Mesendoderm (in vitro differentiated cells): ENCODE results near the gene SPECC1L.
"Not testable (repeated sequence)": the region's sequence is repeated elsewhere in the genome, so short reads cannot be mapped to it uniquely, and the experiment has no call there.

Source experiments
- DNase-seq: peaks from one replicate; pipeline ENCODE4 v3.0.0; 2013
- H2AK5ac ChIP-seq: 2 replicates; pipeline ENCODE4 v1.6.1; 2013; ENCODE audit warnings: low read length, inconsistent platforms
- H2BK120ac ChIP-seq: 2 replicates; pipeline ENCODE4 v1.6.1; 2013; ENCODE audit warnings: low read depth, mild to moderate bottlenecking, low read length, moderate library complexity, mixed read lengths
- H2BK15ac ChIP-seq: replicated peaks from 2 replicates; pipeline ENCODE4 v1.6.1; 2013; ENCODE audit warnings: low read depth, mild to moderate bottlenecking, moderate library complexity
- H2BK5ac ChIP-seq: 2 replicates; pipeline ENCODE4 v1.6.1; 2013; ENCODE audit warnings: low read length, inconsistent platforms
- H3K18ac ChIP-seq: 2 replicates; pipeline ENCODE4 v1.6.1; 2013; ENCODE audit warnings: mild to moderate bottlenecking, low read length, mixed read lengths
- H3K23ac ChIP-seq: one replicate; pipeline ENCODE4 v1.6.1; 2013; ENCODE audit warnings: low read length
- H3K27ac ChIP-seq: 2 replicates; pipeline ENCODE4 v1.5.1; 2013; ENCODE audit warnings: low read depth, mild to moderate bottlenecking, inconsistent platforms, low read length, moderate library complexity
- H3K27me3 ChIP-seq: 2 replicates; pipeline ENCODE4 v1.6.1; 2013; ENCODE audit warnings: low read length, control low read depth, mild to moderate bottlenecking, inconsistent platforms; ENCODE audit not compliant: insufficient read depth, poor library complexity
- H3K36me3 ChIP-seq: 2 replicates; pipeline ENCODE4 v1.6.1; 2013; ENCODE audit warnings: low read length, inconsistent platforms; ENCODE audit not compliant: control insufficient read depth, insufficient read depth
- H3K4ac ChIP-seq: one replicate; pipeline ENCODE4 v1.6.1; 2013; ENCODE audit warnings: low read depth, mild to moderate bottlenecking, low read length, moderate library complexity
- H3K4me1 ChIP-seq: 2 replicates; pipeline ENCODE4 v1.6.1; 2013; ENCODE audit warnings: low read depth, low read length, inconsistent platforms; ENCODE audit not compliant: control insufficient read depth
- H3K4me2 ChIP-seq: 2 replicates; pipeline ENCODE4 v1.6.1; 2013; ENCODE audit warnings: low read length
- H3K4me3 ChIP-seq: 2 replicates; pipeline ENCODE4 v1.5.1; 2013; ENCODE audit warnings: mild to moderate bottlenecking, low read length
- H3K56ac ChIP-seq: one replicate; pipeline ENCODE4 v1.6.1; 2013; ENCODE audit warnings: low read length
- H3K79me1 ChIP-seq: 2 replicates; pipeline ENCODE4 v1.6.1; 2013; ENCODE audit warnings: low read length, inconsistent platforms
- H3K79me2 ChIP-seq: 2 replicates; pipeline ENCODE4 v1.6.1; 2013; ENCODE audit warnings: mild to moderate bottlenecking, low read length; ENCODE audit not compliant: control insufficient read depth, insufficient read depth
- H3K9ac ChIP-seq: 2 replicates; pipeline ENCODE4 v1.6.1; 2013; ENCODE audit warnings: low read length, inconsistent platforms
- H4K5ac ChIP-seq: one replicate; pipeline ENCODE4 v1.6.1; 2013; ENCODE audit warnings: low read length
- H4K8ac ChIP-seq: one replicate; pipeline ENCODE4 v1.6.1; 2013; ENCODE audit warnings: low read depth, mild to moderate bottlenecking, control low read depth, low read length, moderate library complexity
- WGBS: extraction: QIAGEN DNeasy Blood & Tissue Kit; methylation state at CpG from one replicate; pipeline ENCODE4 v1.1.7; 2013; ENCODE audit warnings: low lambda C conversion rate, missing lambda C conversion rate; ENCODE audit not compliant: insufficient coverage; ENCODE audit errors: extremely low coverage; 5-methylcytosine and 5-hydroxymethylcytosine counted together

SPECC1L gene

DNA sequence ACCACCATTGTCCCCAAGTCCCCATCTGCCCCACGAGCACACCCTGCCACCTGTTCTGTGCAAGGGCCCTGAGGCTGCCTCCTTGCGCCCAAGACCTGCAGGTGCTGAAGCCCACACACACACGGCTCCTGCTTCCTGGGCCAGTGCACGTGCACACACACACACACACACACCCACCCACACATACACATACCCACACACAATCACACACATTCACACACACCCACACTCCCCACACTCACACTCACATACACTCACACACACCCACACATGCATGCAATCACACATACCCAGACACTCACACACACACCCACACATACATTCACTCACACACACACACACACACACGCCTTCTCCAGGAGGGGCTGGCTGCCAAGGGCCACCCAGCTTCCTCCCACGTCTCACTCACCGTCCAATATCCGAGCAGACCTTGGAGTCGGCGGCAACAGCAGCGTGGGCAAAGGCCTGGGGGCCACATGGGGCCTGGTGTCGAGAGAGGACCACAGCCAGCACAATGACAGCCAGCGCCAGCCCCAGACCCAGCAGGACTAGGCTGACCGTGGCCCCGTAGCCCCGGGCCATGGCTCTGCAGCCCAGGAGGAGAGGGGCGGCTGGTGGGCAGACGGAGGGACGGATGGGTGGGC is 26.4 kb upstream of the SPECC1L start:
- H3K4ac ChIP-seq = no peak overlapping the region
- no peaks in the 10 kb centered on the region for H3K27me3 ChIP-seq
- no peak overlapping the region for H3K56ac ChIP-seq
- no peak overlapping the region for H2BK15ac ChIP-seq
- no peak for DNase-seq
- H3K36me3 ChIP-seq = no peaks in the 10 kb centered on the region
- H2BK5ac ChIP-seq = no peak overlapping the region
- no peaks in the 10 kb centered on the region for H3K79me2 ChIP-seq
- no peaks in the 10 kb centered on the region for H3K4me1 ChIP-seq
- no peak overlapping the region for H3K23ac ChIP-seq
- H3K79me1 ChIP-seq = no peaks in the 10 kb centered on the region
- H3K18ac ChIP-seq = no peak overlapping the region
- no peak overlapping the region for H3K4me3 ChIP-seq
- H4K5ac ChIP-seq = no peak overlapping the region
- no CpG with 5 or more reads among the region's 19 CpGs for WGBS
- no peak overlapping the region for H3K4me2 ChIP-seq
- no peak overlapping the region for H2BK120ac ChIP-seq
- H3K27ac ChIP-seq = no peak overlapping the region
- H3K9ac ChIP-seq = no peak overlapping the region
- H4K8ac ChIP-seq = no peak overlapping the region
- H2AK5ac ChIP-seq = no peak overlapping the region

DNA sequence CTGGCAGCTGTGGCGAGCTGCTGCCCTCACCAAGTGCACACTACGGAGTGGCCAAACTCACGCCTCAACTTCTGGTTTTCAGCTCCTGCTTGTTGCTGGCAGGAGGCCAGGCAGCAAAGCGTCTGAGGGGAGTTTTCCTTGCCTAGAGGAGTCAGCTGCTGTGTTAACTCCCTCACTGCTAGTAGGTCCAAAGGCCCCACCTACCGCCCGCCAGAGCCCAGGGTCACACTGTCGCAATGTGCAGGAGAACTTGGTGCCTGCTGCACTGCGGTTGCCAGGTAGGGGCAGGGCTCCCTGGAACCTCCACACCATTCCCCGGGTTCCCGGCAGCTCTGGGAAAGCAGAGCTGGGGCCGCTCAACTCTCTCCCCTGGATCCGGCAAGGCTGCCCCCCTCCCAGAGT is 25.6 kb upstream of the SPECC1L start, which contains the start of gene GGT5:
Gene GGT5, minus strand, starts transcription at position 53 of the 402 bp plus-strand sequence. CDS start 357 bp downstream, outside the sequence.
- no CpG with 5 or more reads among the region's 12 CpGs for WGBS
- not testable (repeated sequence) for H3K4me1 ChIP-seq, H3K79me1 ChIP-seq, H3K27me3 ChIP-seq, H3K27ac ChIP-seq, H3K4ac ChIP-seq, H3K18ac ChIP-seq, H2BK5ac ChIP-seq, H3K9ac ChIP-seq, H3K23ac ChIP-seq, H3K79me2 ChIP-seq, H2BK120ac ChIP-seq, H3K4me2 ChIP-seq, H3K56ac ChIP-seq, H2AK5ac ChIP-seq, H4K8ac ChIP-seq, H3K4me3 ChIP-seq, H4K5ac ChIP-seq, H3K36me3 ChIP-seq, H2BK15ac ChIP-seq, DNase-seq

DNA sequence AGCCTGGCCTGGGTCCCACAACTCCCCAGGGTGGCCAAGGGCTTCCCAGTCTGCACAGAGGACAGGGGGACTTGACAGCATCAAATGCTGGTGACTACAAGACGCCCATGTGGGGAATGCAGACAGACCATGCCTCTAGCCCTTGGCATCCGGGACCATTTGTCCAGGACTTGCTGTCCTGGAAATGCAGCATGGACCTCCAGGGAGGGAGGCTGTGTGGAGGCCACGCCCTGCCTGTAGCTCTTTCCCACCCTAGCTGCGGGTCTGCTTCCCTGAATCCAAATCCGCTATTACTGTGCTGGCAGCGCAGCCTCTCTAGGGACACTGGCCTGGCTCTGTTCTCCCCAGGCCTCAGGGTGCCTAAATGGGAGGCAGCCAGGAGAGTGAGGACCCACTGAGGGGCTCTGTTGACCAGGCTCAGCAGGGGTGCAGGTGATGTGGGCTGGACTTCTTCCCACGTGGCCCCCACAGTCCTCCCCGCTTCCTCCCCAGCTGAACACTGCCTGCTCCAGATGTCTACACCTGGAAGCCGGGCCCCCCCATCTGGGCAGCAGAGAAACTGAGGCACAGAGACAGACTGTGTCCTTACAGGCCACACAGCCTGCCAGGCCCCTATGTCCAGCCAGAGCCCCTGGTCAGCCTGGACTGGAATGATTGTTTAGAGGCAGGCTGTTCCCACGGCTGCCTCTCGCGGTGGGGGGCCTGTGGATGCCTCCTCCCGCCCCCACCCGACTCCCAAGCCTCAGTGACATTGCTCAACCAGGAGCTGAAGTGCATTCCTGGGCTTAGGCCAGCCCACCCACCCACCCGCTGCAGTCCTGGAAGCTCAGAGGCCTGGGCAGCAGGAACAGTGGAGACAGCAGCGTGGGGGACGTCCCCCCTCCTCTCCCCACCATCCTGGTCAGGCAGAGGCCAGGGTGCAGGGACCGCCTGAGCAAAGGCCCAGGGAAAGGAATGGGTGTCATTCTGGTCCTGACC is 24.8 kb upstream of the SPECC1L start:
- not testable (repeated sequence) for H3K4me1 ChIP-seq, H2BK120ac ChIP-seq, H3K36me3 ChIP-seq, H3K79me1 ChIP-seq, H2BK5ac ChIP-seq, H4K5ac ChIP-seq, H3K23ac ChIP-seq, H3K27me3 ChIP-seq, H3K56ac ChIP-seq, H3K4me3 ChIP-seq, H3K4me2 ChIP-seq, H2BK15ac ChIP-seq, H3K79me2 ChIP-seq, H3K18ac ChIP-seq, H3K27ac ChIP-seq, H2AK5ac ChIP-seq, DNase-seq, H3K4ac ChIP-seq, H4K8ac ChIP-seq, H3K9ac ChIP-seq
- WGBS = no CpG with 5 or more reads among the region's 18 CpGs

DNA sequence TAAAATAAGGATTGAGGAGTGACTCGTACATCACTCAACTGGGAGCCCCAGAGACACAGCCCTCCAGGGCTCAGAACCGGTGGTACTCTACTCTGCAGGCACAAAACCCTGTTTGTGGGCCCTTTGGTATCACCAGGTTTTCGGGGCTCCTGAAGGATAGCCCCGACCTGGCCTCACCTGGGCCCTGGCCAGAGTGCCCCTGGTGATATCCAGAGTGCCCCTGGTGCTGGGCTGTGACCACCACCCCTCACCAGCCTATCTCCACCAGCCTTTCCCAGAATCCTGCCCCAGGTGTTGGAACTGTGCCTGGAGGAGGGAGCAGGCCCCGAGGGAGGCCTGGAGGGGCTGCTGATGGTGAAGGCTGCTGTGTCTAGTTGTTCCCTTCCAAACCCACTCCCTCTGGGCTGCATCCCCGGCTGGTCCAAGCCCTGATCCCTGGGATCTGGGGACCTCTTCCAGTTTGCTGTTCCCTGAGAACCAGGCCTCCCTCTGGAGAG is 23.6 kb upstream of the SPECC1L start:
- Histone ChIP-seq H3K4ac (no peak overlapping the region), H2AK5ac (no peak overlapping the region), H3K23ac (no peak overlapping the region), H2BK15ac (no peak overlapping the region), H4K8ac (no peak overlapping the region), H3K4me3 (no peak overlapping the region), H3K79me2 (no peaks in the 10 kb centered on the region), H3K36me3 (no peaks in the 10 kb centered on the region), H2BK5ac (no peak overlapping the region), H3K4me1 (no peaks in the 10 kb centered on the region), H3K79me1 (no peaks in the 10 kb centered on the region), H3K27me3 (no peaks in the 10 kb centered on the region), H3K9ac (no peak overlapping the region), H3K27ac (no peak overlapping the region), H4K5ac (no peak overlapping the region), H2BK120ac (no peak overlapping the region), H3K4me2 (no peak overlapping the region), H3K56ac (no peak overlapping the region), H3K18ac (no peak overlapping the region)
- WGBS = no CpG with 5 or more reads among the region's 6 CpGs
- DNase-seq = no peak

DNA sequence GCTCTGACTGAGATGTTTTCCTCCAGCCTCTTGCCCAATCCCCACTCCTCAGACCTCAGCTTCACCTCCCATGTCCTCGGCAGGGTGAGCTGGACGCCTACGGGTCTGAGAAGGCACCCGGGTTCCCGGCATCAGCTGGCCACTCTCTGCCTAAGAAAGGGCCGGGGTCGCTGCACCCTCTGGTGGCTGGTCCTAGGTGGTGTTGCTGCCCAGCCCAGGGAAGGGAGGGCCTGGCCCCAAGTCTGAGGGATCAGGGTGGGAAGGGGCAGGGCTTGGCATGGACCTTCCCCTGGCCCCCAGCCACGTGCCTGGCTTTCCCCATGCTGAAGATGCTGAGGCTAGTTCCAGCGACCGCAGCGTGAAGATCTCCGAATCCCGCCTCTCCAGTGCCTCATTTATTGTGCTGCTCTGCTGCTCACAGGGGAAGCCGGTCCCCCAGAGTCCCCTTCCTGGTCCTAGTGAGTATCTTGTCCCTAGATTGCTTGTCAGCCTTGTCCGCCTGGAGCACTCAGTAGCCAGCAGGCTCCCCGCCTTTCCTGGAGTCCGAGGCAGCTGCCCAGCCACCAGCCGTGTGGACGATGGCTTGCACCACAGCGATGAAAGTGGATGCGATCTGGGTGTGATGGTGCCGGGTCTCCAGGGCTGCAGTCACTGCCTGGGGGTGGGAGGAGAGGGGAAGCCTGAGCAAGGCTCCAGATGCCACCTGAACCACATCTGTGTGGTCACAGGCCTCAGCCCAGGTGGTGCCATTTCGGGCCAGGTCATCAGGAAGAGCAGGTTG is 22.9 kb upstream of the SPECC1L start:
- Histone ChIP-seq H3K18ac (no peak overlapping the region), H3K27ac (no peak overlapping the region), H3K4me1 (no peaks in the 10 kb centered on the region), H2AK5ac (no peak overlapping the region), H3K79me2 (no peaks in the 10 kb centered on the region), H3K4me2 (no peak overlapping the region), H4K5ac (no peak overlapping the region), H3K23ac (no peak overlapping the region), H3K56ac (peak overlapping the region; percentile 38), H2BK5ac (no peak overlapping the region), H4K8ac (no peak overlapping the region), H3K36me3 (no peaks in the 10 kb centered on the region), H3K9ac (no peak overlapping the region), H2BK15ac (no peak overlapping the region), H3K4me3 (no peak overlapping the region), H2BK120ac (no peak overlapping the region), H3K4ac (no peak overlapping the region), H3K79me1 (no peaks in the 10 kb centered on the region), H3K27me3 (no peaks in the 10 kb centered on the region)
- peak; percentile 86 for DNase-seq
- WGBS = no CpG with 5 or more reads among the region's 23 CpGs
